ENCODE results near the gene CREB5. TPM values are rescaled to one million over a fixed set of nuclear protein-coding genes. Genes with fewer than 3 reads are reported as not detected.

Gene CREB5
- total and polyA plus RNA-seq, 2 donors (not counting 3 experiments of a cell fraction or from before 2014, with no cell fraction given), result 19.6 to 28.4 TPM

DNA sequence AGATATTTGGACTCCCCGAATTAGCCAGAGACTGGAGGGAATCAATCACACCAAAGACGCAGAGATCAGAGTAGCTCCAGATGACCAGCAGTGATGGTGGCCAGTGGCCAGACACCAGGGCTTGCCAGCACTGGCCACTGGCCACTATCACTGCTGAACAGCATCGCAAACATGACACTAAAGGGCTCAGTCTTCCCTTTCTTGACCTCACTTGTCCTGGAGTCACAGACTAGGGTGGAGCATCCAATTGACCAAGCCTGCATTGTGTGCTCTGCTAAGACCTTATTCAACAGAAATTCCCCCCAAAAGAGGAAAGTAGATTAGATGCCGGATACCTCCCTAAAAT, 234.7 kb downstream of the CREB5 start:
- BruUV-seq (replicated peaks), result no TSS peak
- Histone ChIP-seq H3K4me2 (ENCODE audit: insufficient read depth, low read length) (no peak overlapping the region), H3K36me3 (ENCODE audit: control insufficient read depth in 2 of 2, extremely low read depth in 1 of 2, insufficient read depth in 2 of 2, low read length in 2 of 2) (no peaks in the 10 kb centered on the region), H3K9ac (replicated peaks; ENCODE audit: extremely low read depth, insufficient read depth, low read length) (no peak overlapping the region), H3K27me3 (ENCODE audit: control insufficient read depth in 2 of 2, insufficient read depth in 2 of 2, low read length in 2 of 2) (peaks cover 0 to 5% of the 10 kb centered on the region in 2 experiments), H3K9me3 (replicated peaks; ENCODE audit: control insufficient read depth, insufficient read depth, low read length) (no peaks in the 10 kb centered on the region), H3K27ac (ENCODE audit: insufficient read depth, low read depth, low read length) (no peak overlapping the region), H2AFZ (ENCODE audit: low read depth, low read length) (no peak overlapping the region), H3K9me1 (replicated peaks; ENCODE audit: control insufficient read depth, extremely low read depth, insufficient read depth, low read length) (no peaks in the 10 kb centered on the region), H3K79me2 (ENCODE audit: control insufficient read depth, insufficient read depth, low read length) (no peaks in the 10 kb centered on the region), H3K4me1 (ENCODE audit: control insufficient read depth, extremely low read depth, insufficient read depth, low read length) (no peaks in the 10 kb centered on the region), H4K20me1 (replicated peaks; ENCODE audit: control insufficient read depth, extremely low read depth, insufficient read depth, low read length) (no peaks in the 10 kb centered on the region), H3K4me3 (replicated peaks in 1 of 3; ENCODE audit: insufficient read depth in 1 of 3, low read depth in 1 of 3, low read length in 3 of 3) (no peak overlapping the region)
- ChIA-PET POLR2A (no interaction called here), CTCF (no interaction called here)
- FAIRE-seq (no peak), DNase-seq (ENCODE audit: low read depth, low spot score) (no peak)
- TF ChIP-seq GATA2 (IDR thresholded peaks at IDR 0.05; ENCODE audit: insufficient read depth, insufficient read length, low read depth, low read length), result no peak
- dilution Hi-C loops (cut with MboI; ENCODE audit: extremely low pct_ligation_motif_present, low sequenced_read_pairs) (no loop called here), intact Hi-C loops (cut with micrococcal nuclease) (no loop called here)

DNA sequence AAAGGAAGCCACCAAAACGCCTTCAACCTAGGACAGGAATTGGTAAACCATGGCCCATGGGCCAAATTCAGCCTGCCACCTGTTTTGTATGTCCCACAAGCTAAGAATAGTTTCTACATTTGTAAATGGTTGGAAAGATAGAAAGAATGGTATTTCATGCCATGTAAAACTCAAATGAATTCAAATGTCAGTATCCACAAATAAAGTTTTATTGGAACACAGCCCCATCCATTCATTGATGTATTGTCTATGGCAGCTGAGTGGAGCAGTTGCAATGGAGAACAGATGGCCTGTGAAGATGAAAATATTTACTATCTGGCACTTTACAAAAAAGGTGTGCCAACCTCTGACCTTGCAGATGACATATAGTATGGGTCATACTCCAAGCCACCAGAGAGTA, 236.9 kb downstream of the CREB5 start:
- no peak overlapping the region for H3K9ac ChIP-seq (replicated peaks; ENCODE audit: extremely low read depth, insufficient read depth, low read length)
- no peaks in the 10 kb centered on the region for H4K20me1 ChIP-seq (replicated peaks; ENCODE audit: control insufficient read depth, extremely low read depth, insufficient read depth, low read length)
- no TSS peak for BruUV-seq (replicated peaks)
- H3K79me2 ChIP-seq (ENCODE audit: control insufficient read depth, insufficient read depth, low read length), result no peaks in the 10 kb centered on the region
- DNase-seq (ENCODE audit: low read depth, low spot score) (no peak), FAIRE-seq (no peak)
- no peaks in the 10 kb centered on the region for H3K9me3 ChIP-seq (replicated peaks; ENCODE audit: control insufficient read depth, insufficient read depth, low read length)
- H3K9me1 ChIP-seq (replicated peaks; ENCODE audit: control insufficient read depth, extremely low read depth, insufficient read depth, low read length), result no peaks in the 10 kb centered on the region
- no peaks in the 10 kb centered on the region for H3K4me1 ChIP-seq (ENCODE audit: control insufficient read depth, extremely low read depth, insufficient read depth, low read length)
- H3K4me3 ChIP-seq (replicated peaks in 1 of 3; ENCODE audit: insufficient read depth in 1 of 3, low read depth in 1 of 3, low read length in 3 of 3), result no peak overlapping the region
- H3K4me2 ChIP-seq (ENCODE audit: insufficient read depth, low read length), result no peak overlapping the region
- no peak overlapping the region for H3K27ac ChIP-seq (ENCODE audit: insufficient read depth, low read depth, low read length)
- TF ChIP-seq GATA2 (IDR thresholded peaks at IDR 0.05; ENCODE audit: insufficient read depth, insufficient read length, low read depth, low read length) (no peak), JUN (IDR thresholded peaks at IDR 0.05; ENCODE audit: borderline replicate concordance, insufficient read depth, insufficient read length, low read depth) (no peak)
- H3K27me3 ChIP-seq (ENCODE audit: control insufficient read depth in 2 of 2, insufficient read depth in 2 of 2, low read length in 2 of 2), result peaks cover 0 to 3% of the 10 kb centered on the region in 2 experiments
- H3K36me3 ChIP-seq (ENCODE audit: control insufficient read depth in 2 of 2, extremely low read depth in 1 of 2, insufficient read depth in 2 of 2, low read length in 2 of 2), result no peaks in the 10 kb centered on the region
- no peak overlapping the region for H2AFZ ChIP-seq (ENCODE audit: low read depth, low read length)
- dilution Hi-C loops (cut with MboI; ENCODE audit: extremely low pct_ligation_motif_present, low sequenced_read_pairs) (no loop called here), intact Hi-C loops (cut with micrococcal nuclease) (no loop called here)
- ChIA-PET CTCF (interaction anchor here (1.8 kb wide), 1 partner anchor 273 kb away, joined by 3 read pairs; no protein-coding TSS in a partner anchor), POLR2A (no interaction called here)

All from endothelial cell of umbilical vein (primary cell).